ENCODE data around the gene CNP.

The CNP gene

GRCh38 chr17:41971721-41972523 is 5.3 kb downstream of the CNP start:
- TF ChIP-seq CTCF (IDR thresholded peaks at IDR 0.05; ENCODE audit: poor library complexity, severe bottlenecking): no peak
- DNase-seq (ENCODE audit: low spot score) (no peak), ATAC-seq (ENCODE audit: low read depth) (no peak)
- no peaks in the 10 kb centered on the region for H3K9me3 ChIP-seq (ENCODE audit: severe bottlenecking)
- no peaks in the 10 kb centered on the region for H3K27me3 ChIP-seq (ENCODE audit: insufficient read depth, poor library complexity, severe bottlenecking)
- H3K27ac ChIP-seq (ENCODE audit: poor library complexity, severe bottlenecking): no peak overlapping the region
- no peak overlapping the region for H3K4me3 ChIP-seq (ENCODE audit: severe bottlenecking)
- peaks cover 68% of the 10 kb centered on the region for H3K36me3 ChIP-seq (ENCODE audit: low read depth)
- no peaks in the 10 kb centered on the region for H3K4me1 ChIP-seq (ENCODE audit: insufficient read depth, poor library complexity, severe bottlenecking)

- ATAC-seq (ENCODE audit: low read depth) (0 out of 3 replicates have a peak, but pooled peaks have one; percentile 6), DNase-seq (ENCODE audit: low spot score) (no peak)
- H3K4me3 ChIP-seq (ENCODE audit: severe bottlenecking): no peak overlapping the region
- no peaks in the 10 kb centered on the region for H3K9me3 ChIP-seq (ENCODE audit: severe bottlenecking)
- TF ChIP-seq CTCF (IDR thresholded peaks at IDR 0.05; ENCODE audit: poor library complexity, severe bottlenecking): no peak
- H3K27me3 ChIP-seq (ENCODE audit: insufficient read depth, poor library complexity, severe bottlenecking): no peaks in the 10 kb centered on the region
- H3K36me3 ChIP-seq (ENCODE audit: low read depth): peaks cover 77% of the 10 kb centered on the region
- no peaks in the 10 kb centered on the region for H3K4me1 ChIP-seq (ENCODE audit: insufficient read depth, poor library complexity, severe bottlenecking)
- H3K27ac ChIP-seq (ENCODE audit: poor library complexity, severe bottlenecking): no peak overlapping the region
These were observed 6.2 kb downstream of the CNP start for GRCh38 chr17:41972571-41973407.

GRCh38 chr17:41973408-41973811 is 6.8 kb downstream of the CNP start:
- Histone ChIP-seq H3K36me3 (ENCODE audit: low read depth) (peaks cover 78% of the 10 kb centered on the region), H3K27me3 (ENCODE audit: insufficient read depth, poor library complexity, severe bottlenecking) (no peaks in the 10 kb centered on the region), H3K27ac (ENCODE audit: poor library complexity, severe bottlenecking) (no peak overlapping the region), H3K9me3 (ENCODE audit: severe bottlenecking) (no peaks in the 10 kb centered on the region), H3K4me3 (ENCODE audit: severe bottlenecking) (no peak overlapping the region), H3K4me1 (ENCODE audit: insufficient read depth, poor library complexity, severe bottlenecking) (no peaks in the 10 kb centered on the region)
- no peak for TF ChIP-seq CTCF (IDR thresholded peaks at IDR 0.05; ENCODE audit: poor library complexity, severe bottlenecking)
- DNase-seq (ENCODE audit: low spot score): no peak
- no peak for ATAC-seq (ENCODE audit: low read depth)

- no peak for ATAC-seq (ENCODE audit: low read depth)
- no peak overlapping the region for H3K27ac ChIP-seq (ENCODE audit: poor library complexity, severe bottlenecking)
- no peaks in the 10 kb centered on the region for H3K27me3 ChIP-seq (ENCODE audit: insufficient read depth, poor library complexity, severe bottlenecking)
- no peak for TF ChIP-seq CTCF (IDR thresholded peaks at IDR 0.05; ENCODE audit: poor library complexity, severe bottlenecking)
- no peaks in the 10 kb centered on the region for H3K9me3 ChIP-seq (ENCODE audit: severe bottlenecking)
- peaks cover 78% of the 10 kb centered on the region for H3K36me3 ChIP-seq (ENCODE audit: low read depth)
- no peak for DNase-seq (ENCODE audit: low spot score)
- no peaks in the 10 kb centered on the region for H3K4me1 ChIP-seq (ENCODE audit: insufficient read depth, poor library complexity, severe bottlenecking)
- no peak overlapping the region for H3K4me3 ChIP-seq (ENCODE audit: severe bottlenecking)
These were observed 7.4 kb downstream of the CNP start for GRCh38 chr17:41974031-41974430.

All from RWPE2 (cell line).